H9 (cell line): Measurements from ENCODE around the gene FBXO22. TPM values are rescaled to one million over a fixed set of nuclear protein-coding genes. Genes with fewer than 3 reads are reported as not detected.

Source experiments
- DNase-seq: peaks from one replicate; pipeline ENCODE4 v3.0.0-alpha.2; 2017
- H2AFZ ChIP-seq: one replicate; pipeline ENCODE4 v1.6.1; 2013; ENCODE audit warnings: mild to moderate bottlenecking, low read length, control low read depth, moderate library complexity
- H2AK5ac ChIP-seq: 2 replicates; pipeline ENCODE4 v1.6.1; 2013; ENCODE audit warnings: low read length, control low read depth, mixed read lengths; ENCODE audit not compliant: insufficient read length
- H2BK120ac ChIP-seq: one replicate; pipeline ENCODE4 v1.6.1; 2013; ENCODE audit warnings: low read depth, mild to moderate bottlenecking, low read length, control low read depth, inconsistent platforms; ENCODE audit not compliant: poor library complexity, severe bottlenecking
- H2BK12ac ChIP-seq: 2 replicates; pipeline ENCODE4 v1.6.1; 2013; ENCODE audit warnings: low read length, control low read depth, mixed read lengths, low read depth; ENCODE audit not compliant: insufficient read length
- H2BK15ac ChIP-seq: 2 replicates; pipeline ENCODE4 v1.6.1; 2013; ENCODE audit warnings: low read depth, low read length, control low read depth
- H2BK20ac ChIP-seq: one replicate; pipeline ENCODE4 v1.6.1; 2013; ENCODE audit warnings: low read depth, mild to moderate bottlenecking, low read length, control low read depth, inconsistent platforms; ENCODE audit not compliant: poor library complexity, severe bottlenecking
- H2BK5ac ChIP-seq: 2 replicates; pipeline ENCODE4 v1.6.1; 2013; ENCODE audit warnings: low read length, control low read depth, mixed read lengths; ENCODE audit not compliant: insufficient read length
- H3K14ac ChIP-seq: 2 replicates; pipeline ENCODE4 v1.6.1; 2013; ENCODE audit warnings: low read length, control low read depth; ENCODE audit not compliant: insufficient read depth
- H3K18ac ChIP-seq: 2 replicates; pipeline ENCODE4 v1.6.1; 2013; ENCODE audit warnings: low read depth, mild to moderate bottlenecking, mixed read lengths, low read length, control low read depth; ENCODE audit not compliant: insufficient read length
- H3K23ac ChIP-seq: 2 replicates; pipeline ENCODE4 v1.6.1; 2013; ENCODE audit warnings: low read length, control low read depth, mixed read lengths, low read depth; ENCODE audit not compliant: insufficient read length
- H3K23me2 ChIP-seq: 2 replicates; pipeline ENCODE4 v1.6.1; 2013; ENCODE audit warnings: low read depth, mild to moderate bottlenecking, mixed read lengths, low read length, control low read depth; ENCODE audit not compliant: insufficient read length, poor library complexity, severe bottlenecking
- H3K27ac ChIP-seq: 2 replicates; pipeline ENCODE4 v1.5.1; 2013; ENCODE audit warnings: low read length, control low read depth, mixed read lengths, low read depth; ENCODE audit not compliant: insufficient read length
- H3K27me3 ChIP-seq: 2 replicates; pipeline ENCODE4 v1.6.1; 2013; ENCODE audit warnings: low read length, control low read depth, inconsistent platforms; ENCODE audit not compliant: insufficient read depth
- H3K4ac ChIP-seq: 2 replicates; pipeline ENCODE4 v1.6.1; 2013; ENCODE audit warnings: low read depth, mild to moderate bottlenecking, control low read depth, inconsistent platforms, low read length, moderate library complexity
- H3K4me1 ChIP-seq: 2 replicates; pipeline ENCODE4 v1.6.1; 2013; ENCODE audit warnings: low read length, control low read depth, inconsistent platforms; ENCODE audit not compliant: insufficient read depth
- H3K4me2 ChIP-seq: 2 replicates; pipeline ENCODE4 v1.6.1; 2013; ENCODE audit warnings: low read length, control low read depth, mixed read lengths; ENCODE audit not compliant: insufficient read length, insufficient read depth
- H3K56ac ChIP-seq: 2 replicates; pipeline ENCODE4 v1.6.1; 2013; ENCODE audit warnings: low read depth, mild to moderate bottlenecking, mixed read lengths, low read length, control low read depth; ENCODE audit not compliant: insufficient read length
- H3K79me1 ChIP-seq: 2 replicates; pipeline ENCODE4 v1.6.1; 2013; ENCODE audit warnings: low read depth, mild to moderate bottlenecking, moderate library complexity, low read length, control low read depth, inconsistent platforms; ENCODE audit not compliant: insufficient read depth, poor library complexity, severe bottlenecking
- H3K79me2 ChIP-seq: 2 replicates; pipeline ENCODE4 v1.6.1; 2013; ENCODE audit warnings: low read length, control low read depth, inconsistent platforms; ENCODE audit not compliant: insufficient read depth
- H3K9ac ChIP-seq: 2 replicates; pipeline ENCODE4 v1.6.1; 2013; ENCODE audit warnings: low read length, control low read depth, mixed read lengths; ENCODE audit not compliant: insufficient read length; ENCODE audit errors: extremely low read depth
- H3K9me3 ChIP-seq: one replicate; pipeline ENCODE4 v1.6.1; 2013; ENCODE audit warnings: low read depth, low read length, inconsistent platforms; ENCODE audit not compliant: control insufficient read depth
- H3T11ph ChIP-seq: one replicate; pipeline ENCODE4 v1.6.1; 2013; ENCODE audit warnings: mild to moderate bottlenecking, low read length, control low read depth, inconsistent platforms
- H4K20me1 ChIP-seq: one replicate; pipeline ENCODE4 v1.6.1; 2013; ENCODE audit not compliant: control insufficient read depth, insufficient read length, insufficient read depth
- H4K5ac ChIP-seq: 2 replicates; pipeline ENCODE4 v1.6.1; 2013; ENCODE audit warnings: low read depth, mild to moderate bottlenecking, mixed read lengths, low read length, control low read depth; ENCODE audit not compliant: insufficient read length
- H4K8ac ChIP-seq: replicated peaks from 2 replicates; pipeline ENCODE4 v1.6.1; 2013; ENCODE audit warnings: low read length, control low read depth, mixed read lengths, low read depth; ENCODE audit not compliant: insufficient read length
- H4K91ac ChIP-seq: 2 replicates; pipeline ENCODE4 v1.6.1; 2013; ENCODE audit warnings: low read depth, mild to moderate bottlenecking, moderate library complexity, mixed read lengths, low read length, control low read depth; ENCODE audit not compliant: insufficient read length
- H3K27ac Mint-ChIP-seq, 3 experiments: 2 replicates in 2 of 3; 3 replicates in 1 of 3; pipeline ENCODE4 v1.8.0; 2020 to 2021; ENCODE audit warnings: mixed read lengths in 3 of 3, mild to moderate bottlenecking in 1 of 3, moderate library complexity in 1 of 3
- H3K27me3 Mint-ChIP-seq: 2 replicates; pipeline ENCODE4 v1.8.0; 2021; ENCODE audit warnings: low read depth, mild to moderate bottlenecking, moderate library complexity, mixed read lengths
- H3K36me3 Mint-ChIP-seq, 3 experiments: 2 replicates in 2 of 3; 3 replicates in 1 of 3; pipeline ENCODE4 v1.8.0; 2020 to 2021; ENCODE audit warnings: low read depth in 3 of 3, mixed read lengths in 3 of 3; ENCODE audit not compliant: insufficient read depth in 1 of 3
- H3K4me1 Mint-ChIP-seq, 2 experiments: 2 replicates each; pipeline ENCODE4 v1.8.0; 2020; ENCODE audit warnings: mixed read lengths in 2 of 2
- H3K4me3 Mint-ChIP-seq, 2 experiments: 2 replicates in 1 of 2; 3 replicates in 1 of 2; pipeline ENCODE4 v1.8.0; 2020 to 2021; ENCODE audit warnings: mild to moderate bottlenecking in 2 of 2, mixed read lengths in 2 of 2, moderate library complexity in 1 of 2
- H3K9me3 Mint-ChIP-seq, 2 experiments: 2 replicates in 1 of 2; 3 replicates in 1 of 2; pipeline ENCODE4 v1.8.0; 2020; ENCODE audit warnings: mild to moderate bottlenecking in 2 of 2, mixed read lengths in 2 of 2, moderate library complexity in 1 of 2
- WGBS: extraction: QIAGEN DNeasy Blood & Tissue Kit; methylation state at CpG from one replicate; pipeline ENCODE4 v1.1.7; 2013; ENCODE audit warnings: missing lambda C conversion rate, low lambda C conversion rate, mixed read lengths; ENCODE audit not compliant: insufficient read length; ENCODE audit errors: extremely low coverage; 5-methylcytosine and 5-hydroxymethylcytosine counted together
- total RNA-seq: library from RNA; stranded (reverse); gene quantifications from 2 replicates; pipeline ENCODE4 v1.2.1, GENCODE V29; 2021
- TF ChIP-seq, protein P1 (sequence below): fragments of 200-600 bp; sonication (generic); conservative IDR thresholded peaks from 3 replicates; pipeline ENCODE4 v1.8.0; 2021; ENCODE audit warnings: antibody characterized with exemption, mild to moderate bottlenecking

Gene FBXO22
- total RNA-seq, 1 experiment from 2014 or later = 59.9 TPM

DNA sequence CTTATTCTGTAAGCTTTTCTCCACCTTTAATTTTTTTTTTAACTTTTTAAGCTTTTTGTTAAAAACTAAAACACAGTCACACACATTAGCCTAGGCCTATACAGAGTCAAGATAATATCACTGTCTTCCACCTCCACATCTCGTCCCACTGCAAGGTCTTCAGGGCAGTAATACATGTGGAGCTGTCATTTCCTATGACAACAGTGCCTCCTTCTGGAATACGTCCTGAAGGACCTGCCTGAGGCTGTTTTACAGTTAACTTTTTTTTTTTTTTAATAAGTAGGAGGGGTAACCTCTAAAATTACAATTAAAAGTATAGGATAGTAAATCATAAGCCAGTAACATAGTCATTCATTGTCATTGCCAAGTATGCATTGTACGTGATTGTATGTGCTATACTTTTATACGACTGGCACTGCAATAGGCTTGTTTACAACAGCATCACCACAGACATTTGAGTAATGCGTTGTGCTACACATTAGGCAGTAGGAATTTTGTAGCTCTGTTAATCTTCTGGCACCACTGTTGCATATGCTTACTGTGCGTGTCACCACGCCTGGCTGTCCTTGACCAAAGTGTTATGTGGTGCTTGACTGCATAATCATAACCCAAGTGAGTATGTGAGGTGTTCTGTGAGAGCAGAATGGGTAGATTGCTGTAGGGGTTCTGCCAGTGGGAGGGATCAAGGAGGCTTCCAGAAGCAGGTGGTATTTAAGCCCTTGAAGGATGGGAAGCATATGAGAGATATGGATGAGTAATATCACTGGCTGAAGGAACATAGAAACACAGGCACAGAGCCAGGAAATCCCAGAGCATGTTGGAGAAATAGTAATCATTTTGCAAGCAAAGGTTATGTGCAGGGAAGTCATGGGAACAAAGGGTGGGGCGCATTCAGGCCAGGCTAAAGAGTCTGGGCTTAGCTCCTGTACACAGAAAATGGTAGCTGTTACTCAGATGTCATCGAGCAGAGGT lies 18.3 kb downstream of the FBXO22 start:
- H4K91ac ChIP-seq = no peak overlapping the region
- no peak overlapping the region for H2BK120ac ChIP-seq
- H4K8ac ChIP-seq = no peak overlapping the region
- no peak overlapping the region for H2AFZ ChIP-seq
- H2BK15ac ChIP-seq = no peak overlapping the region
- H3K9me3 Mint-ChIP-seq = no peaks in the 10 kb centered on the region
- H4K5ac ChIP-seq = no peak overlapping the region
- H3K9me3 ChIP-seq = no peaks in the 10 kb centered on the region
- H3K27ac Mint-ChIP-seq = peak overlapping the region in 1 of 3 experiments; percentile 37; a peak in 4 of 7 replicates
- H3K27me3 ChIP-seq = no peaks in the 10 kb centered on the region
- no peak overlapping the region for H3K4me2 ChIP-seq
- H3K56ac ChIP-seq = peak overlapping the region; percentile 51
- DNase-seq = no peak
- peaks cover 14 to 23% of the 10 kb centered on the region in 2 experiments for H3K4me1 Mint-ChIP-seq
- TF ChIP-seq, protein P1, sequence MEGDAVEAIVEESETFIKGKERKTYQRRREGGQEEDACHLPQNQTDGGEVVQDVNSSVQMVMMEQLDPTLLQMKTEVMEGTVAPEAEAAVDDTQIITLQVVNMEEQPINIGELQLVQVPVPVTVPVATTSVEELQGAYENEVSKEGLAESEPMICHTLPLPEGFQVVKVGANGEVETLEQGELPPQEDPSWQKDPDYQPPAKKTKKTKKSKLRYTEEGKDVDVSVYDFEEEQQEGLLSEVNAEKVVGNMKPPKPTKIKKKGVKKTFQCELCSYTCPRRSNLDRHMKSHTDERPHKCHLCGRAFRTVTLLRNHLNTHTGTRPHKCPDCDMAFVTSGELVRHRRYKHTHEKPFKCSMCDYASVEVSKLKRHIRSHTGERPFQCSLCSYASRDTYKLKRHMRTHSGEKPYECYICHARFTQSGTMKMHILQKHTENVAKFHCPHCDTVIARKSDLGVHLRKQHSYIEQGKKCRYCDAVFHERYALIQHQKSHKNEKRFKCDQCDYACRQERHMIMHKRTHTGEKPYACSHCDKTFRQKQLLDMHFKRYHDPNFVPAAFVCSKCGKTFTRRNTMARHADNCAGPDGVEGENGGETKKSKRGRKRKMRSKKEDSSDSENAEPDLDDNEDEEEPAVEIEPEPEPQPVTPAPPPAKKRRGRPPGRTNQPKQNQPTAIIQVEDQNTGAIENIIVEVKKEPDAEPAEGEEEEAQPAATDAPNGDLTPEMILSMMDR = peak; percentile 74
- peaks cover 13 to 55% (median 36%) of the 10 kb centered on the region in 3 experiments for H3K36me3 Mint-ChIP-seq
- H3K9ac ChIP-seq = no peak overlapping the region
- H3K27ac ChIP-seq = no peak overlapping the region
- peaks cover 2% of the 10 kb centered on the region; the same call in 1 of the 2 replicates for H3K79me2 ChIP-seq
- peaks cover 4% of the 10 kb centered on the region for H3K79me1 ChIP-seq
- H3K27me3 Mint-ChIP-seq = no peaks in the 10 kb centered on the region
- WGBS = no CpG with 5 or more reads among the region's 9 CpGs
- no peak overlapping the region for H3K18ac ChIP-seq
- H2BK20ac ChIP-seq = no peak overlapping the region
- H4K20me1 ChIP-seq = no peaks in the 10 kb centered on the region
- H3K4me3 Mint-ChIP-seq = no peak overlapping the region
- no peak overlapping the region for H2AK5ac ChIP-seq
- H3T11ph ChIP-seq = no peak overlapping the region
- H3K14ac ChIP-seq = no peak overlapping the region
- H3K4me1 ChIP-seq = peaks cover 10% of the 10 kb centered on the region
- no peak overlapping the region for H2BK12ac ChIP-seq
- no peaks in the 10 kb centered on the region for H3K23me2 ChIP-seq
- no peak overlapping the region for H2BK5ac ChIP-seq
- H3K4ac ChIP-seq = no peak overlapping the region
- H3K23ac ChIP-seq = no peak overlapping the region
